ENCODE measurements around the gene KHDRBS2. TPM values are rescaled to one million over a fixed set of nuclear protein-coding genes. Genes with fewer than 3 reads are reported as not detected.

Gene KHDRBS2
- total and polyA plus RNA-seq, 2 experiments from 2014 or later = 5.4 to 11.7 TPM

DNA sequence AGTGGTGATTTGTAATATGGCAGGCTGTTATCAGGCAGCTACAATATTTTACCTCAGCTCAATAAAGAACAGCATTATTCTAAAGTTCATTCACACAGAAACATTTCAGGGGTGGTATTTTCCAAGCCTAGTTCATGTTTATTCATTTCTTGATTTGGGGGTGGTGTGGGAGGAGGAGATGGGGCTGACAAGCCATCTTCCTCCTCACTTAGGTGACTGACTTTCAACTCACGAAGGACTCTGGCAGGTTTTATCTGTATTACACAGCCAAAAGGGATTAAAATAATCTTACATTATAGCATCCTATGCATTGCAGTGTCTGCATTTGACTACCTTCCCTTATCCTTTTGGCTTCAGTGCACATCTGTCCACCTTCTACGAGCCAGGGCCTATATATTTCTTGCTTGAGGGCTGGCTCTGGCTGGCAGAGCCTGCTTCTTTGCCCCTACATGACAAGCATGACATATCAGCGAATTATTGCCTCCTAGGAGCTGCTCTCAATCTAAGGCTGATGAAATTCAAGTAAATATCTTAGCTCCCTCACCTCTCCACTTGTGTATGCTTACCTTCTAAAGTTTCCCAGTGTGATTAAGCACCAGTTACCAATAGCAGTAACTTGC lies 20.0 kb downstream of the KHDRBS2 start:
- TF ChIP-seq, protein P1, sequence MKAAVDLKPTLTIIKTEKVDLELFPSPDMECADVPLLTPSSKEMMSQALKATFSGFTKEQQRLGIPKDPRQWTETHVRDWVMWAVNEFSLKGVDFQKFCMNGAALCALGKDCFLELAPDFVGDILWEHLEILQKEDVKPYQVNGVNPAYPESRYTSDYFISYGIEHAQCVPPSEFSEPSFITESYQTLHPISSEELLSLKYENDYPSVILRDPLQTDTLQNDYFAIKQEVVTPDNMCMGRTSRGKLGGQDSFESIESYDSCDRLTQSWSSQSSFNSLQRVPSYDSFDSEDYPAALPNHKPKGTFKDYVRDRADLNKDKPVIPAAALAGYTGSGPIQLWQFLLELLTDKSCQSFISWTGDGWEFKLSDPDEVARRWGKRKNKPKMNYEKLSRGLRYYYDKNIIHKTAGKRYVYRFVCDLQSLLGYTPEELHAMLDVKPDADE (IDR thresholded peaks at IDR 0.05) = no peak
- no peak for TF ChIP-seq NANOG (IDR thresholded peaks at IDR 0.05; ENCODE audit: borderline replicate concordance)
- Histone ChIP-seq H3K36me3 (ENCODE audit: insufficient read depth) (no peaks in the 10 kb centered on the region), H2AFZ (no peak overlapping the region), H3K27ac (ENCODE audit: low read depth) (no peak overlapping the region), H3K9me2 (ENCODE audit: insufficient read depth) (no peaks in the 10 kb centered on the region), H3K4me1 (ENCODE audit: insufficient read depth) (peaks cover 6% of the 10 kb centered on the region; the same call in 1 of the 2 replicates), H3K4me2 (no peak overlapping the region), H3F3A (replicated peaks; ENCODE audit: low read depth) (no peaks in the 10 kb centered on the region), H4K20me1 (replicated peaks; ENCODE audit: insufficient read depth) (no peaks in the 10 kb centered on the region), H3K27me3 (ENCODE audit: insufficient read depth) (no peaks in the 10 kb centered on the region), H3K79me2 (replicated peaks; ENCODE audit: insufficient read depth) (peaks cover 7% of the 10 kb centered on the region; the same call in 1 of the 2 replicates), H3K4me3 (no peak overlapping the region)
- Mint-ChIP-seq H3K27me3 (ENCODE audit: insufficient read depth, low read depth, poor library complexity) (peaks cover 2% of the 10 kb centered on the region), H3K36me3 (ENCODE audit: low read depth) (no peaks in the 10 kb centered on the region), H3K27ac (no peak overlapping the region), H3K4me3 (no peak overlapping the region), H3K9me3 (no peaks in the 10 kb centered on the region), H3K4me1 (no peaks in the 10 kb centered on the region)
- DNase-seq (ENCODE audit: low spot score) = no peak
- ATAC-seq = no peak

DNA sequence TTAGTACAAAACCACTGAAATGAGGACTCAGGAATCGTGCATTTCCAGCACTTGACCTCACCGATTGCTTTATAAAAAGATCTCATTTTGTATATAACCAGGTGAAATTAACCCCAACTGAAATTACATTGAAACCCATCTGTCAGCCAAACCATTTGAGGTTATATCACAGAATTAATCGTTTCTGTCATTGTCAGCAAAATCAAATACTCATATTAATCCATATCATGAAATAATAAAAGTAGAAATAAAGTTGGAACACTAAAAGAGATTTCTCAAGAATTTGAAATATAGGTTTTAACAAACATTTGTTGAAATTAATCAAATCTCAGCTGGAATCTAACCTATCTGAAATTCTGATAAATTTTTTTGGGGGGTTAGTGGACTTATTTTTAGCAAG lies 23.7 kb downstream of the KHDRBS2 start:
- TF ChIP-seq ZNF114 (CRISPR knock-in tag; IDR thresholded peaks at IDR 0.05) (no peak), ZNF331 (CRISPR knock-in tag; IDR thresholded peaks at IDR 0.05; ENCODE audit: low read depth) (no peak), POLR2AphosphoS5 (IDR thresholded peaks at IDR 0.05; ENCODE audit: low read depth) (no peak), STAT1 (IDR thresholded peaks at IDR 0.05; ENCODE audit: unreplicated experiment) (no peak), CREB1 (CRISPR knock-in tag; IDR thresholded peaks at IDR 0.05; ENCODE audit: low read depth) (no peak)
- TF ChIP-seq, protein P1 (IDR thresholded peaks at IDR 0.05) = no peak
- TF ChIP-seq, protein P2, sequence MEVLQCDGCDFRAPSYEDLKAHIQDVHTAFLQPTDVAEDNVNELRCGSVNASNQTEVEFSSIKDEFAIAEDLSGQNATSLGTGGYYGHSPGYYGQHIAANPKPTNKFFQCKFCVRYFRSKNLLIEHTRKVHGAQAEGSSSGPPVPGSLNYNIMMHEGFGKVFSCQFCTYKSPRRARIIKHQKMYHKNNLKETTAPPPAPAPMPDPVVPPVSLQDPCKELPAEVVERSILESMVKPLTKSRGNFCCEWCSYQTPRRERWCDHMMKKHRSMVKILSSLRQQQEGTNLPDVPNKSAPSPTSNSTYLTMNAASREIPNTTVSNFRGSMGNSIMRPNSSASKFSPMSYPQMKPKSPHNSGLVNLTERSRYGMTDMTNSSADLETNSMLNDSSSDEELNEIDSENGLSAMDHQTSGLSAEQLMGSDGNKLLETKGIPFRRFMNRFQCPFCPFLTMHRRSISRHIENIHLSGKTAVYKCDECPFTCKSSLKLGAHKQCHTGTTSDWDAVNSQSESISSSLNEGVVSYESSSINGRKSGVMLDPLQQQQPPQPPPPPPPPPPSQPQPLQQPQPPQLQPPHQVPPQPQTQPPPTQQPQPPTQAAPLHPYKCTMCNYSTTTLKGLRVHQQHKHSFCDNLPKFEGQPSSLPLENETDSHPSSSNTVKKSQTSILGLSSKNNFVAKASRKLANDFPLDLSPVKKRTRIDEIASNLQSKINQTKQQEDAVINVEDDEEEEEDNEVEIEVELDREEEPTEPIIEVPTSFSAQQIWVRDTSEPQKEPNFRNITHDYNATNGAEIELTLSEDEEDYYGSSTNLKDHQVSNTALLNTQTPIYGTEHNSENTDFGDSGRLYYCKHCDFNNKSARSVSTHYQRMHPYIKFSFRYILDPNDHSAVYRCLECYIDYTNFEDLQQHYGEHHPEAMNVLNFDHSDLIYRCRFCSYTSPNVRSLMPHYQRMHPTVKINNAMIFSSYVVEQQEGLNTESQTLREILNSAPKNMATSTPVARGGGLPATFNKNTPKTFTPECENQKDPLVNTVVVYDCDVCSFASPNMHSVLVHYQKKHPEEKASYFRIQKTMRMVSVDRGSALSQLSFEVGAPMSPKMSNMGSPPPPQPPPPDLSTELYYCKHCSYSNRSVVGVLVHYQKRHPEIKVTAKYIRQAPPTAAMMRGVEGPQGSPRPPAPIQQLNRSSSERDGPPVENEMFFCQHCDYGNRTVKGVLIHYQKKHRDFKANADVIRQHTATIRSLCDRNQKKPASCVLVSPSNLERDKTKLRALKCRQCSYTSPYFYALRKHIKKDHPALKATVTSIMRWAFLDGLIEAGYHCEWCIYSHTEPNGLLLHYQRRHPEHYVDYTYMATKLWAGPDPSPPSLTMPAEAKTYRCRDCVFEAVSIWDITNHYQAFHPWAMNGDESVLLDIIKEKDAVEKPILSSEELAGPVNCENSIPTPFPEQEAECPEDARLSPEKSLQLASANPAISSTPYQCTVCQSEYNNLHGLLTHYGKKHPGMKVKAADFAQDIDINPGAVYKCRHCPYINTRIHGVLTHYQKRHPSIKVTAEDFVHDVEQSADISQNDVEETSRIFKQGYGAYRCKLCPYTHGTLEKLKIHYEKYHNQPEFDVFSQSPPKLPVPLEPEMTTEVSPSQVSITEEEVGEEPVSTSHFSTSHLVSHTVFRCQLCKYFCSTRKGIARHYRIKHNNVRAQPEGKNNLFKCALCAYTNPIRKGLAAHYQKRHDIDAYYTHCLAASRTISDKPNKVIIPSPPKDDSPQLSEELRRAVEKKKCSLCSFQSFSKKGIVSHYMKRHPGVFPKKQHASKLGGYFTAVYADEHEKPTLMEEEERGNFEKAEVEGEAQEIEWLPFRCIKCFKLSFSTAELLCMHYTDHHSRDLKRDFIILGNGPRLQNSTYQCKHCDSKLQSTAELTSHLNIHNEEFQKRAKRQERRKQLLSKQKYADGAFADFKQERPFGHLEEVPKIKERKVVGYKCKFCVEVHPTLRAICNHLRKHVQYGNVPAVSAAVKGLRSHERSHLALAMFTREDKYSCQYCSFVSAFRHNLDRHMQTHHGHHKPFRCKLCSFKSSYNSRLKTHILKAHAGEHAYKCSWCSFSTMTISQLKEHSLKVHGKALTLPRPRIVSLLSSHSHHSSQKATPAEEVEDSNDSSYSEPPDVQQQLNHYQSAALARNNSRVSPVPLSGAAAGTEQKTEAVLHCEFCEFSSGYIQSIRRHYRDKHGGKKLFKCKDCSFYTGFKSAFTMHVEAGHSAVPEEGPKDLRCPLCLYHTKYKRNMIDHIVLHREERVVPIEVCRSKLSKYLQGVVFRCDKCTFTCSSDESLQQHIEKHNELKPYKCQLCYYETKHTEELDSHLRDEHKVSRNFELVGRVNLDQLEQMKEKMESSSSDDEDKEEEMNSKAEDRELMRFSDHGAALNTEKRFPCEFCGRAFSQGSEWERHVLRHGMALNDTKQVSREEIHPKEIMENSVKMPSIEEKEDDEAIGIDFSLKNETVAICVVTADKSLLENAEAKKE (CRISPR knock-in tag; IDR thresholded peaks at IDR 0.05) = no peak
- no peaks in the 10 kb centered on the region for H4K20me1 ChIP-seq (replicated peaks; ENCODE audit: insufficient read depth)
- no peaks in the 10 kb centered on the region for H3K27me3 ChIP-seq (ENCODE audit: insufficient read depth)
- no peaks in the 10 kb centered on the region for H3K4me1 Mint-ChIP-seq
- H2AFZ ChIP-seq = no peak overlapping the region
- no peaks in the 10 kb centered on the region for H3K9me2 ChIP-seq (ENCODE audit: insufficient read depth)
- no peak overlapping the region for H3K27ac Mint-ChIP-seq
- no peaks in the 10 kb centered on the region for H3F3A ChIP-seq (replicated peaks; ENCODE audit: low read depth)
- peaks cover 7% of the 10 kb centered on the region; the same call in 1 of the 2 replicates for H3K79me2 ChIP-seq (replicated peaks; ENCODE audit: insufficient read depth)
- no peaks in the 10 kb centered on the region for H3K36me3 ChIP-seq (ENCODE audit: insufficient read depth)
- no peak overlapping the region for H3K4me3 ChIP-seq
- ATAC-seq (no peak), DNase-seq (ENCODE audit: low spot score) (no peak)
- H3K4me2 ChIP-seq = no peak overlapping the region
- no peak overlapping the region for H3K4me3 Mint-ChIP-seq
- H3K4me1 ChIP-seq (ENCODE audit: insufficient read depth) = peaks cover 6% of the 10 kb centered on the region; the same call in 1 of the 2 replicates
- no peak overlapping the region for H3K27ac ChIP-seq (ENCODE audit: low read depth)
- no peaks in the 10 kb centered on the region for H3K9me3 Mint-ChIP-seq
- H3K36me3 Mint-ChIP-seq (ENCODE audit: low read depth) = no peaks in the 10 kb centered on the region
- peaks cover 2% of the 10 kb centered on the region for H3K27me3 Mint-ChIP-seq (ENCODE audit: insufficient read depth, low read depth, poor library complexity)

All from GM23338 (cell line).